Measurements from ENCODE around the gene FNBP1.

Gene FNBP1

GRCh38 chr9:129880654-129881546, 162.1 kb downstream of the FNBP1 start:
- Histone ChIP-seq H3K36me3 (ENCODE audit: insufficient read depth, insufficient read length, low read length) (peaks cover 33% of the 10 kb centered on the region), H3K4me3 (ENCODE audit: insufficient read length, low read depth) (no peak overlapping the region), H3K9me3 (ENCODE audit: insufficient read depth, low read length) (no peaks in the 10 kb centered on the region), H3K9ac (ENCODE audit: insufficient read length, low read depth) (peak overlapping the region; percentile 42), H3K27me3 (ENCODE audit: insufficient read depth, insufficient read length) (no peaks in the 10 kb centered on the region), H3K4me1 (ENCODE audit: insufficient read depth, insufficient read length) (peaks cover 17% of the 10 kb centered on the region)
- DNase-seq (ENCODE audit: low read depth, low spot score): no peak
- no peak for TF ChIP-seq SUZ12 (IDR thresholded peaks at IDR 0.05; ENCODE audit: extremely low read depth, insufficient read depth, insufficient read length)
- no peak for TF ChIP-seq YY1 (IDR thresholded peaks at IDR 0.05; ENCODE audit: insufficient read depth, insufficient read length)
- no peak for TF ChIP-seq ZNF274 (IDR thresholded peaks at IDR 0.05; ENCODE audit: low read depth, low read length)

- DNase-seq (ENCODE audit: low read depth, low spot score): no peak
- Histone ChIP-seq H3K27me3 (ENCODE audit: insufficient read depth, insufficient read length) (no peaks in the 10 kb centered on the region), H3K9ac (ENCODE audit: insufficient read length, low read depth) (peak overlapping the region; percentile 42), H3K4me1 (ENCODE audit: insufficient read depth, insufficient read length) (peaks cover 14% of the 10 kb centered on the region), H3K36me3 (ENCODE audit: insufficient read depth, insufficient read length, low read length) (peaks cover 41% of the 10 kb centered on the region), H3K4me3 (ENCODE audit: insufficient read length, low read depth) (no peak overlapping the region), H3K9me3 (ENCODE audit: insufficient read depth, low read length) (no peaks in the 10 kb centered on the region)
- TF ChIP-seq ZNF274 (IDR thresholded peaks at IDR 0.05; ENCODE audit: low read depth, low read length) (no peak), YY1 (IDR thresholded peaks at IDR 0.05; ENCODE audit: insufficient read depth, insufficient read length) (no peak), SUZ12 (IDR thresholded peaks at IDR 0.05; ENCODE audit: extremely low read depth, insufficient read depth, insufficient read length) (no peak)
These were observed 162.9 kb downstream of the FNBP1 start for GRCh38 chr9:129879991-129880653.

DNA sequence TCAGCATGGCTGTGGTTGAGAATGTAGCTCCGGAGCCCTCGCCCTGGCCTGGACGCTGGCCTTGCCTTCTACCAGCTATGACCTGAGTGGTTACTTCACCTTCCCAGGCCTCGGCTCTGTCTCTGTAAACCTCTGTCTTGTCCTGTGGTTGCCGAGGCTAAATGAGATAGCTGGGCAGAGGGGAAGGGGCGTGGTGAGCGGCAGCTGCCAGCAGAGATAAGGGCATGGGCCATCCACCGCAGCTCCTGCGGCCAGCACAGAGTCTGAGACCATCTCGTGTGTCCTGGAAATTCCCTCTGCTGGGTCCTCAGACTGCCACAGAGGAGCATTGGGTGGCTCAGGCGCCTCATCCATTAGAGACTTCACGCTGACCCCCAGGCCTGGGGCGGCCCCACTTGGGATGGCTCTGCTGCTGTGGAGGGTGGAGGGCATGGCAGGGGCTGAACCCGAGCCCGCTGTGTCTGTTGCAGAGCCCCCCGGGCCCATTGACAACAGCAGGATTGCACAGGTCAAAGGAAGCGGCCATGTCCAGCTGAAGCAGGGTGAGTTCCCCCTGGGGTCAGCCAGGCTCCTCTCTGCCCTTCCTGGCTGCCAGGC, 163.8 kb downstream of the FNBP1 start:
- Histone ChIP-seq H3K9me3 (ENCODE audit: insufficient read depth, low read length) (no peaks in the 10 kb centered on the region), H3K4me3 (ENCODE audit: insufficient read length, low read depth) (no peak overlapping the region), H3K9ac (ENCODE audit: insufficient read length, low read depth) (no peak overlapping the region), H3K27me3 (ENCODE audit: insufficient read depth, insufficient read length) (no peaks in the 10 kb centered on the region), H3K4me1 (ENCODE audit: insufficient read depth, insufficient read length) (peaks cover 9% of the 10 kb centered on the region), H3K36me3 (ENCODE audit: insufficient read depth, insufficient read length, low read length) (peaks cover 50% of the 10 kb centered on the region)
- no peak for TF ChIP-seq SUZ12 (IDR thresholded peaks at IDR 0.05; ENCODE audit: extremely low read depth, insufficient read depth, insufficient read length)
- TF ChIP-seq YY1 (IDR thresholded peaks at IDR 0.05; ENCODE audit: insufficient read depth, insufficient read length): no peak
- no peak for TF ChIP-seq ZNF274 (IDR thresholded peaks at IDR 0.05; ENCODE audit: low read depth, low read length)
- DNase-seq (ENCODE audit: low read depth, low spot score): no peak

DNA sequence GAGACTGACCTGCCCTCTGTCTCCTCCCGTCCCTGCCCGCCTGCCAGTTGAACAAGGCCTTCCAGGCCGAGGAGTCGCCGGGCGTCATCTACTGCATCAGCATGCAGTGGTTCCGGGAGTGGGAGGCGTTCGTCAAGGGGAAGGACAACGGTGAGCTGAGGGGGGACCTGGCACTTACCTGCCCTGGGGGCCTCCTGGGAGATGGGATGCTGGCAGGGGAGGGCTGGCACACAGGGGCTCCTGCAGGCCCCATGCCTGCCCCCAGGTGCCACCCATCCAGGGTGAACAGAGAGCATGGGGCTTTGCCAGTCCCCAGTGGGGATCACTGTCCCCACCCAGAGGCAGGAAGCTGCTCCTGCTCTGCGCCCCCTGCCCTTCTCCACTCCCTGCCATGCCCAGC, 164.7 kb downstream of the FNBP1 start:
- no peak for DNase-seq (ENCODE audit: low read depth, low spot score)
- Histone ChIP-seq H3K36me3 (ENCODE audit: insufficient read depth, insufficient read length, low read length) (peaks cover 57% of the 10 kb centered on the region), H3K4me1 (ENCODE audit: insufficient read depth, insufficient read length) (peaks cover 9% of the 10 kb centered on the region), H3K4me3 (ENCODE audit: insufficient read length, low read depth) (no peak overlapping the region), H3K27me3 (ENCODE audit: insufficient read depth, insufficient read length) (no peaks in the 10 kb centered on the region), H3K9ac (ENCODE audit: insufficient read length, low read depth) (no peak overlapping the region), H3K9me3 (ENCODE audit: insufficient read depth, low read length) (no peaks in the 10 kb centered on the region)
- TF ChIP-seq YY1 (IDR thresholded peaks at IDR 0.05; ENCODE audit: insufficient read depth, insufficient read length) (no peak), ZNF274 (IDR thresholded peaks at IDR 0.05; ENCODE audit: low read depth, low read length) (no peak), SUZ12 (IDR thresholded peaks at IDR 0.05; ENCODE audit: extremely low read depth, insufficient read depth, insufficient read length) (no peak)

DNA sequence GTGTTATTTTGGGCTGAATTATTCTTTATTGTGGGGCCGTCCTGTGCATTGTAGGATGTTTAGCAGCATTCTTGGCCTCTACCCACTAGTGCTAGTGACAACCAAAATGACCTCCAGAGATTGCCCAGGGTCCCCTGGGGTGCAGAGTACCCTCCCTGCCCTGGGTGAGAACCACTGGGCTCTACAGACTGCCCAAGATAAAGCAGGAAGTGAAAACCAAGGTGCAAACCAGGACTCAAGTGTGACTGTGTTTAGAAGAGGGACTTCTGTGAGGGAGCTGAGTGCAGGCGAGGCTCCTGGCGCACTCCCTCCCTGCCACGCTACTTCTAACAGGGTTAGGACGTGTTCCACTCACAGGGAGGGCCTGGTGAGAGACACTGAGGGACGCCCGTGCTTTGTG, 166.2 kb downstream of the FNBP1 start:
- Histone ChIP-seq H3K9ac (ENCODE audit: insufficient read length, low read depth) (no peak overlapping the region), H3K9me3 (ENCODE audit: insufficient read depth, low read length) (no peaks in the 10 kb centered on the region), H3K4me1 (ENCODE audit: insufficient read depth, insufficient read length) (peaks cover 9% of the 10 kb centered on the region), H3K4me3 (ENCODE audit: insufficient read length, low read depth) (no peak overlapping the region), H3K27me3 (ENCODE audit: insufficient read depth, insufficient read length) (no peaks in the 10 kb centered on the region), H3K36me3 (ENCODE audit: insufficient read depth, insufficient read length, low read length) (peaks cover 46% of the 10 kb centered on the region)
- TF ChIP-seq SUZ12 (IDR thresholded peaks at IDR 0.05; ENCODE audit: extremely low read depth, insufficient read depth, insufficient read length): no peak
- TF ChIP-seq YY1 (IDR thresholded peaks at IDR 0.05; ENCODE audit: insufficient read depth, insufficient read length): no peak
- TF ChIP-seq ZNF274 (IDR thresholded peaks at IDR 0.05; ENCODE audit: low read depth, low read length): no peak
- no peak for DNase-seq (ENCODE audit: low read depth, low spot score)

GRCh38 chr9:129875687-129876395, 167.1 kb downstream of the FNBP1 start:
- H3K4me1 ChIP-seq (ENCODE audit: insufficient read depth, insufficient read length): peaks cover 4% of the 10 kb centered on the region
- DNase-seq (ENCODE audit: low read depth, low spot score): no peak
- no peak overlapping the region for H3K4me3 ChIP-seq (ENCODE audit: insufficient read length, low read depth)
- no peaks in the 10 kb centered on the region for H3K9me3 ChIP-seq (ENCODE audit: insufficient read depth, low read length)
- no peak overlapping the region for H3K9ac ChIP-seq (ENCODE audit: insufficient read length, low read depth)
- TF ChIP-seq YY1 (IDR thresholded peaks at IDR 0.05; ENCODE audit: insufficient read depth, insufficient read length): no peak
- no peak for TF ChIP-seq SUZ12 (IDR thresholded peaks at IDR 0.05; ENCODE audit: extremely low read depth, insufficient read depth, insufficient read length)
- TF ChIP-seq ZNF274 (IDR thresholded peaks at IDR 0.05; ENCODE audit: low read depth, low read length): no peak
- H3K36me3 ChIP-seq (ENCODE audit: insufficient read depth, insufficient read length, low read length): peaks cover 39% of the 10 kb centered on the region
- H3K27me3 ChIP-seq (ENCODE audit: insufficient read depth, insufficient read length): no peaks in the 10 kb centered on the region
